Measurements from ENCODE around the gene FAM210B. TPM values are rescaled to one million over a fixed set of nuclear protein-coding genes. Genes with fewer than 3 reads are reported as not detected.
"Not testable (repeated sequence)": the region's sequence is repeated elsewhere in the genome, so short reads cannot be mapped to it uniquely, and the experiment has no call there.

The FAM210B gene, protein sequence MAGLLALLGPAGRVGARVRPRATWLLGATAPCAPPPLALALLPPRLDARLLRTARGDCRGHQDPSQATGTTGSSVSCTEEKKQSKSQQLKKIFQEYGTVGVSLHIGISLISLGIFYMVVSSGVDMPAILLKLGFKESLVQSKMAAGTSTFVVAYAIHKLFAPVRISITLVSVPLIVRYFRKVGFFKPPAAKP
- 10 to 100 TPM; 43.1 to 45.3 (median 44.7) TPM for polyA plus RNA-seq (ENCODE audit: insufficient read length in 3 of 3)

DNA sequence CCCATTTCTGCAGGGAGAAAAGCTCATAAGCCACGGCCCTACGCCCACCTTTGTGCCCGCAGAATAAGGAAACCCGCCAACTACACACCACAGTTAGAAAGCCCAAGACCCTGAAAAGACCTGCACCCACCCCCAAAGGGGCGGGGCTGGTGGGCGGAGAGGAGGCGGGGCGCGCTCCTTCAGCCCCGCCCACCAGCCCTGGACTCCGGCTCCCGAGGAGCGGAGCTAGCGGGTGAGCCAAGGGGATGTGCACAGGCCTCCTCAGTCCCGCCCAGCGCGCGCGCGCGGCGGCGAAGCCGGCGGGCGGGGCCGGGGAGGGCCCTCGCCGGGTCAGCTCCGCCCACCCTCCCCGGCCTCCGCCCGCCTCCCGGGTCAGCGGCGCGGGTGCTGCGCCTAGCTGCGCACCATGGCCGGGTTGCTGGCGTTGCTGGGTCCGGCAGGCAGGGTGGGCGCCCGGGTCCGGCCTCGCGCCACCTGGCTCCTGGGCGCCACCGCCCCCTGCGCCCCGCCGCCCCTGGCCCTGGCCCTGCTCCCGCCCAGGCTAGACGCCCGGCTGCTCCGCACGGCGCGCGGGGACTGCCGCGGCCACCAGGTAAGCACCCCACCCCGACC lies at the start of gene FAM210B:
Gene FAM210B (plus strand): TSS at position 375 of the 612 bp plus-strand sequence. CDS start 32 bp downstream, at position 407.
- peak; percentile 57 to 76 (median 72) for DNase-seq (ENCODE audit: low read depth in 3 of 3, low spot score in 2 of 3)

DNA sequence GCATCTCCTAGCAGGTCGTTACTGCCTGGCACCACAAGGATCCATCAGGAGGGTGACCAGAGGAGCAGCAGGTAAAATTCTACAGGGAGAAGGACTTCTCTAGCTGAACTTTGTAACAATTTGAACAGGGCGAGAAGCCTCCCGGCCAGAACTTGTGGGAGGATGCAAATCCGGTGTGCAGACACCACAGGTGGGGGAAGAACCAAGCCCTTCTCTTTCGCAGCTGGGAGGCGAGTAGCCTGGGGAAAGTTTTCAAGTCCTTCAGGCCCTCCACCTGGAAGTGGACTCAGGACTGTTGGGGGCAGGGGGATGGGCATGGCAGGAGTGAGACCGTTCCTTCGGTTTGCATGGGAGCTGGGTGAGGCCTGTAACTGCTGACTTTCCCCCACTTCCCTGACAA lies 42.7 kb upstream of the FAM210B start:
- DNase-seq (ENCODE audit: low read depth in 3 of 3, low spot score in 2 of 3), result no peak

DNA sequence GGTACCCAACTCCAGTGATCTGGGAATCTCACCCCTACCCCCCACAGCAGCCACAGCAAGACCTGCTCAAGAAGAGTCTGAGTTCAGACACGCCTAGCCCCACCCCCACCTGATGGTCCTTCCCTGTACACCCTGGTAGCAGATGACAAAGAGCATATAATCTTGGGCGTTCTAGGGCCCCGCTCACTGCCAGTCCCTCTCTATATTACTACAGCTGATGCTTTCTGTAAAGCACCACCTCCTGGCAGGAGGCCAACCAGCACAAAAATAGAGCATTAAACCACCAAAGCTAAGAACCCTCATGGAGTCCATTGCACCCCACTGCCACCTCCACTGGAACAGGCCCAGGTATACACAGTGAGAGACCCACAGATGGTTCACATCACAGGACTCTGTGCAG lies 42.3 kb upstream of the FAM210B start:
- DNase-seq (ENCODE audit: low read depth in 3 of 3, low spot score in 2 of 3), result no peak

DNA sequence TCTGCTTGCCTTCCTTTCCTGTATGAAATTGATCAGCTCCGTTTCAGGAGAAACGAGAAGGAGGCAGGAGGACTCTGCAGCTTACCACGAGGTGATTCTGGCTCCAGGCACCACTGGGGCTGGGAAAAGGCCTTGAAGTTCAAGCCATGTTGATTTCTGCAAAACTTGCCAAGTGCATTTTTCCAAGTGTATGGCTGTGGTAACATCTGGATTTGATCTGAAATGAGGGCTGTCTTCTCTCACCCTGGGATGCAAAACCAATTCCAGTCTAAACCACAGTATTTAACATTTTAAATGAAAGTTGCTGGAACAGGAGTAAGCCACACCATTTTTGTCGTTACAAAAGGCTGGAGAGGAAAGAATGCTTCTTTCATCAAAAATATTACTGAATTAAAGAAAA lies 36.1 kb upstream of the FAM210B start:
- no peak for DNase-seq (ENCODE audit: low read depth in 3 of 3, low spot score in 2 of 3)

DNA sequence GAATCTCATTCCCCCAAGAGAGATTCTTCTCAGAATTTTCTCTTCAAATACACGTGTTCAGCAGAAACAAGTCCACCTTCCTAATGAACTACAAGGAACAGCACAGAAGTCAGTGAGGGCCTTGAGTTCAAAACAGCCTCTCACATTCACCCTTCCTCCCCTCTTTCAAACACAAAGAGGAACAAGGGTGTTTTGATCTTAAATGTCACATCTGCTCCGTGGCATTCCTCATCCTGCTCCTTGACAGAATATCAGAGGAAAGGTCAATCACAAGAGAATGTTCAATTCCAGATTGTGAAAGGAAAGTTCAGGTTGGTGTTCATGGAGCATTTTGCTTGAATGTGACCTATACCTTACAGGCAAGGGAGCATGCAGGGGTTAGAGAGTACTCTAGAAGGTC lies 35.6 kb upstream of the FAM210B start:
- DNase-seq (ENCODE audit: low read depth in 3 of 3, low spot score in 2 of 3), result no peak

DNA sequence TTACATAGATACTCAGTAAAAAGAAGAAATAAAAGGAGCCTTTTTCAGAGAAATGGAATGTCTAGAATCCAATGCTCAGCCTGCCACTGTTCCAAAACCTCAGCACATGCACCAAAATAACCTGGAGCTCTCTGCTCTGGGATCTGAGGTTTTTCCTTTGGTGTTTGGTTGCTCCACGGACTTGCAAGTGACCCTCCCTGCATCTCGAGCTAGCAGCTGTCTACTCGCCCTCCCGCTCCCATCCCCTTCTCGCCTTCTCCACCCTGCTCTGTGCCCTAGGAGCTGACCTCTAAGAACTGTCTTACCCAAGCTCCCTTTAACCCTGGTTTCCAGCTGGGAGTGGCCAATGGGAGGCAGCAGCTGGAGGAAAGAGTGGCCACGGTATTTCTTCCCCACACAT lies 35.1 kb upstream of the FAM210B start:
- no peak for DNase-seq (ENCODE audit: low read depth in 3 of 3, low spot score in 2 of 3)

DNA sequence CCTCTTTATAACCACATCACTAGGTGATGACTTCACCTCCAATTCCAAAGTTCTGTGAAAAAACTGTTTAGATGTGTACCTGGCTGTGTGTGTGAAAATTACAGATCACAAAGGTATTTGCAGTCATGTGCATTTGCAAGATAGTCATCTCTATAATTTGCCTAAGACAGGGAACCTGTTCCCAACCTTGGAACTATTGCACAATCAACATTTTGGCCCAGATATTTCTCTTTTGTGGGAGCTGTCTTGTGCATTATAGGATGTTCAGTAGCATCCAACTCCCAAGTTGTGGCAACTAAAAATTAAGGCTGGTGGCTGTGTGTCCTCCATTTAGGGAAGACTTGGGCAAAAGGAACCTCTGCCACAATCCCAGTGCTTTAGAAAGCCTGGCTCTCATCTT lies 34.0 kb upstream of the FAM210B start:
- no peak for DNase-seq (ENCODE audit: low read depth in 3 of 3, low spot score in 2 of 3)

DNA sequence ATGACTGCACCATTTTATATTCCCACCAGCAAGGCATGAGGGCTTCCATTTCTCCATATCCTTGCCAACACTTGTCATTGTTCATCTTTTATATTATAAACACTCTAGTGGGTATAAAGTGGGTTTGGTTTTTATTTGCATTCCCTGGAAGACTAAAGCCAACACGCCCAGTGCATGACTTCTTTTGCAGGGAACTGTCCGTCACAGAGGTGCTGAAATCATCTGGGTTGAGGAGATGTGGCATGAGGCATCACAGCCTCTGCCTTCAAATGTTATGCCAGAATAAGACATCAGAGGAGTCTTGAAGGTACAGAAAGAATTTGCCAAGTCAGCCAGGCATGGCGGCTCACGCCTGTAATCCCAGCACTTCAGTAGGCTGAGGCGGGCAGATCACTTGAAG lies 29.9 kb upstream of the FAM210B start:
- DNase-seq (ENCODE audit: low read depth in 3 of 3, low spot score in 2 of 3), result peak in 1 of 3 donors; percentile 52

DNA sequence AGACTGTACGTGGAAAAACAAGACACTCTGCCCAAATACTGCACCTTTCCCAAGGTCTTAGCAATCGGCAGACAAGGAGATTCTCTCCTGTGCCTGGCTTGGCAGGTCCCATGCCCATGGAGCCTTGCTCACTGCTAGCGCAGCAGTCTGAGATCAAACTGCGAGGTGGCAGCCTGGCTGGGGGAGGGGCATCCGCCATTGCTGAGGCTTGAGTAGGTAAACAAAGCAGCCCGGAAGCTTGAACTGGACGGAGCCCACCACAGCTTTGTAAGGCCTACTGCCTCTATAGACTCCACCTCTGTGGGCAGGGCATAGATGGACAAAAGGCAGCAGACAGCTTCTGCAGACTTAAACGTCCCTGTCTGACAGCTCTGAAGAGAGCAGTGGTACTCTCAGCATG lies 22.1 kb upstream of the FAM210B start:
- DNase-seq (ENCODE audit: low read depth in 3 of 3, low spot score in 2 of 3), result not testable (repeated sequence)

DNA sequence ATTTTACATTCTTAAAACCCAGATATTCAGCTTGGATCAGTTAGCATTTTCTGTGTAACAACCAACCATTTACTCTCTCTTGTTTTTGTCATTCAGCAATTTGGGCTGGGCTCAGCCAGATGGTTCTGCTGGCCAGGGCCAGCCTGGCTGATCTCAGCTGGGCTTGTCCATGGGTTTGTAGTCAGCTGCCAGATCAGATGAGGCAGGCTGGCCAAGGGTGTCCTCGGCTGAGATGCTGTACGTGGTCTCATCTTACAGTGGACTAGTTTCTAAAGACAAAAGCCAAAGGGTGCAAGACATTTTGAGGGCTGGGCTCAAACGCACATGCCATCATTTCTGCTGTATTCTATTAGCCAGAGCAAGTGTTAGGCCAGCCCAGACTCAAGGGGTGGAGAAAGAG lies 16.0 kb upstream of the FAM210B start:
- DNase-seq (ENCODE audit: low read depth in 3 of 3, low spot score in 2 of 3), result no peak

DNA sequence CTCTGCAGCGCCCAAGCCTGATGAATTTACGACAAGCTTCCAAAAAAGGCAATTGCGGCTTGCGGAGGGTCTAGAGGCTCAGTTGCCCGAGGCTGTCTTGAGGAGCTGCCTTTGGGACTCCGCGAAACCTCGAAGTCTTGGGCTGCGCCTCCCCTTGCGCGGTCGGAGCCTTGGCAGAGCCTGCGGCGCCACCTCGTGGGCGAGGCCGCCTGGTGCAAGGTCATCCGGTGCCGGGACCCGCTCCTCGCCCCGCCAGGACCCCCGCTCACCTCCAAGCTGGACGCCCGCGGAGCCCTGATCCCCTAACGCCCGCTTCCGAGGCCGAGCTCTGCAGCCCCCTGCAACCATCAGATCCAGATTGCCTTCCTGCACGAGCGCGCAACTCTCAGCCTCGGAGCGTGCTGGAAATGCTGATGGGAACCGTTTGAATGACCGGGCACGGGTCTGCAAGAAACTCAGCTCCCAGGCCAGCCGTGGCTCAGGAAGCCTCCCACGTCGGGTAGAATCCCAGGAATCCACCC lies 14.9 kb upstream of the FAM210B start:
- DNase-seq (ENCODE audit: low read depth in 3 of 3, low spot score in 2 of 3), result no peak

DNA sequence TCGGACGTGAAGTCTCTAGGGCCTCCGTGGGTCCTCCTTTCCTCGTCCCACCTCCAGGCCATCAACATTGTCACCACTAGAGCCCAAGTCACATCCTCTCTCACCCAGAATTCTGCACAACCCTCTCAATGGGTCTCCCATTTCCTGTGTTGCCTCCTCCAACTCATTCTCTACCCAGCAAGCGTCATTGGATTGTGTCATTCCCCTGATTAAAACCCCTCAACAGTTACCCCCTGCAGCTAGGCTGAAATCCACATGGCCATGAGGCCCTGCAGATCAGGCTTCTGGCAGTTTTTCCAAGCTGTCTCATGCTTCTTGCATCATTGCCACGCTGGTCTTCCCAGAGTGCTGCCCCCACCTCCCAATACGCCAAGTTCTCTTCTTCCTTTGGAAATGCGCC lies 12.9 kb upstream of the FAM210B start:
- no peak for DNase-seq (ENCODE audit: low read depth in 3 of 3, low spot score in 2 of 3)

DNA sequence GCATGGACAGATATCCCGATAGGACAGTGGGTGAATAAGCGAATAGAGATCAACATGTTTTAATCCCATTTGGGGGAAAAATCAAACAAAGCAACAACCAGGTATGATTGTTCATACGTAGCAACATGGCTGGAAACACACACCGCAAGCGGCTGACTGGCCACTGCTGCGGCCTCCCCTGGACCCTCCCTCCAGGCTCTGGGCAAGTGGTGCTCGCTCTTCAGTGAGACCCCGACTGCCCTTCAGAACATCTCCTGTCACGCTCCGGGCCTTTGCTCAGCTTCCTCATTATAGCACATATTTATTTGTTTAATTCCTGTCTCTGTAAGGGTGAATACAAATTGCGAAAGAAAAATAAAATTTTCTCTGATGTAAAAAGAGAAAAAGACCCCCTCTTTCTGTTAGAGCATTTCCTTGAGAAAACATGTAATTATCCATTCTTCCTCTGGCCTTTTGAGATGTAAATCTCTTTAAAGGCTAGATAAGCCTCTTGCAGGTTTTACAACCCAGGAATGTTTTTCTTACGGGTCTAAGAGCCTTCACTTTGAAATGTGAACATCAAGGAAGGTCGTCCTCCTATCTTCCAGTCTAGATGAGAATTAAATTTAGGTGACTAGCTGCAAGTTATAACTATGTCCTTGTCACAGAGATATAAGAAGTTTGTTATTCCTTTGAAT lies 11.0 kb upstream of the FAM210B start:
- no peak for DNase-seq (ENCODE audit: low read depth in 3 of 3, low spot score in 2 of 3)

DNA sequence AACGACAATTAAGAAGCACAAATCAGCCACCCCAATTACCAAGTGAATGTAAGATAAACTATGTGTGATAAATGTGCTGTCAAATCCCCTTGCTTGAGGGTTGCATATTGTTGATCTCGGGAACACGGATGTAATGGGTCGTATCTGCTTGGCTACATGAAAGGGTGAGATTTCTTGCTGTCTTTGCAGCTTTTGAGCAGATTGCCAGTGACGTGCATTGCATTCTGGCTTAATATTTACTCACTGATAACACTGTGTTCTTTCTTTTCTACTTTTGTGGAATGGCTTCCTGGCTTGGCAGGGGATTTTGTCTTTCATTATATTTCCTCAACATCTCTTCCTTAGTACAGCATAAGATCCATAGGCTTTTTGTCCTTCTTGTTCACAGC lies 10.5 kb upstream of the FAM210B start:
- no peak for DNase-seq (ENCODE audit: low read depth in 3 of 3, low spot score in 2 of 3)

DNA sequence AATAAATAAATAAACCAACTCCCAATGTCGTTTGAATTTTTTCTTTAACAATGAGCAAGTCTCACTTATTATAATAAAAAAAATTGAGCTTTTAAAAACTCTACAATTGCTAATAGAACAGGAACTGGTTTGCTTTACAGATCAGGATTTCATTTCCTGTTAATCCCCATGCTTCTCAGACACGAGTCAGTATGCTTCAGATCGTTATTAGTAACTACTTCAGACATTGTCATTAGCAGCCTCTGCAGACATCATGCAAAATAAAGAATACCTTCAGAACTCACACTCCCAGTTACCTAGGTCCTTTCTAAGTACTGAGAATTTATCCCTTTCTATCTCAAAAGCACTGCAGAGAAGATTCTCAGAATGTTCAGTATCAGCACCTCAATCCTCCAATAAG lies 10.0 kb upstream of the FAM210B start:
- no peak for DNase-seq (ENCODE audit: low read depth in 3 of 3, low spot score in 2 of 3)

DNA sequence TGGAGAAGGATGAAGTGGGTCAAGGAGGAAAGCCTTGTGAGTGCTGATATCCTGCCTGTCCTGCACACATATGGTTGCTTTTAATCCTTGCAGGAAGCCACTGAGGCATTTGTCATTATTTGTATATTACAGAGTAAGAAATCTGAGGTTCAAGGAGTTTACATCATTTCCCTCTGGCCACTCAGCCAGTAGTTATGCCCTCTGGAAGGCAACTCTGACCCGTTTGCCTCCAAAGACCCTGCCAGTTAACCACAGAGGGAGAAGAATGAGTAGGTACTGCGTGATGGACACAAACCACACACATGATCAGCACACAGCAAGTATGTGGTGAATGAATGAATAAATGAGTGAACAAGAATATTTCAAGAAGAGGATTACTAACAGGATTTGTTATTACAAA lies 7.9 kb upstream of the FAM210B start:
- DNase-seq (ENCODE audit: low read depth in 3 of 3, low spot score in 2 of 3), result no peak

DNA sequence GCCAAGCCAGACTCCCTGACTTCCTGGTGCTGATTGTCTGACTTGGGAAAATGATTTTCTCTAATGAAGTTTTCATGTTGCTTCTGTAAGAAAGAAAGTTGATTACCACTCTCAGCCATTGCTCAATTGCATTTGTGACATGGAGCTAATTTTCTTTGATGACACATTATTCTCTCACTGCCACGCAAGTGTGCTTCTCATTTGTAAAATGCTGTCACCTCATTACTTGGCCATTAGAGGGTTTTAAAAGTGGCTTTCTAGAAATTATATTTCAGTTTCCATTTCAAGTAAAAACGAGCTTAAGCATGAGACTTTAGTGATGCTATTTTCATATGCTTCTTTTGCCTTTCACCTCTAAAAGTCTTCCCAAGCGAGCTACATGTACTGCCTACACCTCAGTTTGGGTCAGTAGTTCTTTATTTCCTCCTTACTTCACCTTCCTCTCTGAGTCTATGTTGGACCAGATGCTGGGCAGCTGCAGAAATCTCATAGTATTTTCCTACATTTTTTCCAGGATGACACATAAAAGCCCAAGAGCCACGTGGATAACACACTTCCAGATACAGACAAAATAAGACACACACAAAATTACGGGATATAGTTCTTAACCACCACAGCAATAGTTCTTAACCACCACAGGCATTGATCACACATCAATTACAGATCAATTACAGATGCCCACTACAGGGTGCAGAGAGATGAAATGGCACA lies 6.3 kb upstream of the FAM210B start:
- no peak for DNase-seq (ENCODE audit: low read depth in 3 of 3, low spot score in 2 of 3)

DNA sequence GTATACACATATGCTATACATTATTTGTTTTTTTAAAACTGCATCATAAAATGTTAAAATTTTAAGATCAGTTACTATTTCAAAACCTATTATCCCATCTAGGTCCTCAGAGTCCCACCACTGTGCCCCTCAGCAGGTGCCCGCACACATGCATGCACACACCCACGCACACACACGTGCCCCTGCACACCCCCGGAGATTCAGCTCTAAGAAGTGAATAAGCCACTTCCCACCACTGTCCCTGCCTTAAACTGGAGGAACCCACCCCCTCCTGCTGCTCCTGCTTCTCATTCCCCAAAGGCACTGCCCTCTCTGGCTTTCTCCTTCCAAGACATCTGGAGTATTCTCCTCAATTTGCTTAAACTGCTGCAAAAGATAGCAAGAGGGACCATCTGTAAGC lies 5.4 kb upstream of the FAM210B start:
- no peak for DNase-seq (ENCODE audit: low read depth in 3 of 3, low spot score in 2 of 3)

DNA sequence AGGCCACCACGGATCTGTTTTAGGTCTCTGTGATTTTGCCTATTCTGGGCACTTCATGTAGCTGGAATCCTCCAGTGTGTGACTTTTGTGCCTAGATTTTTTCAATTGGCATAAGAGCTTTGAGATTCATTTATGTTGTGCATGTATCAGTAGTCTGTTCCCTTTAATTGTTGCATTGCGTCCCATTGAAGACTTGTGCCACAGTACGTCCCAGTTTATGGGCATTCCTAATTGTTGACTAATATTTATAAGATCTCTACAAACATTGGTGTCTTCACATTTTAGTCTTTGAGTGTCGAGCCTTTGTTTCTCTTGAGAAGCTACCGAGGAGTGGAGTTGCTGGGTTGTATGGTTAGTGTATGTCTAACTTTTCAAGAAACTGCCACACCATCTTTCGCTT lies 704 bp upstream of the FAM210B start:
- no peak for DNase-seq (ENCODE audit: low read depth in 3 of 3, low spot score in 2 of 3)

DNA sequence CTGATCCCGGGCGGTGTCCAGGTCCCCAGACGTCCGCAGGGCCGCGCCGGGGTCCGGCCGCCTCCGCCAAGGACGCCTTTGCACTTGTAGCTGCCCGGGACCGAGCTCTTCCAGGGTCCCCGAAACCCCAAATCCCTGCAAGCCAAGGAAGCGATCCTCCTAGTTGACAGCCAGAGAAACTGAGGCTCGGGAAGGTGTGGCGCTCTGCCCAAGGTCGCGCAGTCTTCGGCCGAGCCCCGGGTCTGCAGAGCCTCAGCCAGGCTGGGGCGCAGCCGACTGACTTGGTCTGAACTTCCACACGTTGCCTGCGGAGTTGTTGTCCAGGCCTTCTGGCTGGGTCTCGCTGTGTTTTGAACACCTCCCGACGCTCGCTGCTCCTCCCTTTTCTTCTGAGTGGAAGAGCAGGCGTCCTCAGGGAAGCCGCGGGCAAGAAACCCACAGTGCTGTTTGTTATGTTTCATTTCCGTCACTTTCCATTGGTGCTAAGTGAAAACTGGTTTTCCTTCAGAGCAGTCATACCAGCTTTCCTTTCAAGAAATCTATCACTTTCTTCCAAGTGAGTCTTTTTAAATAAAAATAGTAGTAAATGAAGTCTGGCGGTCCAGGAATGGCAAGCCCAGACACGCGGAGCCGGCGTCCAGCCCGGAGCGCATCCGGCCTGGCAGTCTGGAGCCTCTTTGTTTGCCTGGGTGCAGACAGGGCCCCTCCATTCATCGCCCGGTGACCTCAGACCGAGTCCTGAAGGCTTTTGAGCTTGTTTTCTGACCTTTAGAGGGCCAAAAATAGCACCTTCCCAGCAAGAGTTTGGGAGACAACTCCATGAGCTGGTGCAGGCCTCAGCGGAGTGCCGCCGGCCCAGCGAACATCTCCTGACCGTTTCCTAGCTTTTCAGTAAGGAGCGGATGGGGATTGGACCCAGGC lies 698 bp downstream of the FAM210B start:
- DNase-seq (ENCODE audit: low read depth in 3 of 3, low spot score in 2 of 3), result no peak
